GM19397 (cell line): ENCODE results near the gene PTPRJ.

Experiments used
- ATAC-seq: cut with Tn5 transposase; IDR thresholded peaks from one replicate; pipeline ENCODE4 v1.9.1; 2021; ENCODE audit warnings: mild to moderate bottlenecking, moderate library complexity; ENCODE audit not compliant: unreplicated experiment

Gene PTPRJ

GRCh38 chr11:47967577-47968525 lies 12.5 kb upstream of the PTPRJ start:
- no peak for ATAC-seq

GRCh38 chr11:47969401-47969800 lies 11.0 kb upstream of the PTPRJ start:
- ATAC-seq = no peak

GRCh38 chr11:47971501-47971900 lies 8.9 kb upstream of the PTPRJ start:
- no peak for ATAC-seq

- ATAC-seq = no peak
Observed at GRCh38 chr11:47973173-47973572, 7.2 kb upstream of the PTPRJ start.

GRCh38 chr11:47976931-47977330 lies 3.4 kb upstream of the PTPRJ start:
- ATAC-seq = no peak

GRCh38 chr11:47977623-47978022 lies 2.7 kb upstream of the PTPRJ start:
- no peak for ATAC-seq

GRCh38 chr11:47979378-47980087 lies 826 bp upstream of the PTPRJ start:
- ATAC-seq = no peak

- peak; percentile 67 for ATAC-seq
Observed at GRCh38 chr11:47980907-47981621, 705 bp downstream of the PTPRJ start.

GRCh38 chr11:47981667-47982404 lies 1.5 kb downstream of the PTPRJ start:
- no peak for ATAC-seq

- ATAC-seq = no peak
Observed at GRCh38 chr11:47982616-47983015, 2.3 kb downstream of the PTPRJ start.

GRCh38 chr11:47983464-47984397 lies 3.4 kb downstream of the PTPRJ start:
- ATAC-seq = no peak

GRCh38 chr11:47986219-47986618 lies 5.9 kb downstream of the PTPRJ start:
- no peak for ATAC-seq

GRCh38 chr11:47986742-47987141 lies 6.4 kb downstream of the PTPRJ start:
- ATAC-seq = no peak

GRCh38 chr11:47987310-47987709 lies 7.0 kb downstream of the PTPRJ start:
- no peak for ATAC-seq

GRCh38 chr11:47987781-47988180 lies 7.4 kb downstream of the PTPRJ start:
- ATAC-seq = no peak

- no peak for ATAC-seq
Observed at GRCh38 chr11:47989779-47990178, 9.4 kb downstream of the PTPRJ start.

GRCh38 chr11:47991266-47991830 lies 11.0 kb downstream of the PTPRJ start:
- no peak for ATAC-seq

- no peak for ATAC-seq
Observed at GRCh38 chr11:47991894-47992293, 11.5 kb downstream of the PTPRJ start.
